GM19463 (cell line): ENCODE results near the gene RERE.

Experiments
- ATAC-seq: cut with Tn5 transposase; IDR thresholded peaks from one replicate; pipeline ENCODE4 v1.9.1; 2021; ENCODE audit warnings: mild to moderate bottlenecking, moderate library complexity; ENCODE audit not compliant: unreplicated experiment

The RERE gene

DNA sequence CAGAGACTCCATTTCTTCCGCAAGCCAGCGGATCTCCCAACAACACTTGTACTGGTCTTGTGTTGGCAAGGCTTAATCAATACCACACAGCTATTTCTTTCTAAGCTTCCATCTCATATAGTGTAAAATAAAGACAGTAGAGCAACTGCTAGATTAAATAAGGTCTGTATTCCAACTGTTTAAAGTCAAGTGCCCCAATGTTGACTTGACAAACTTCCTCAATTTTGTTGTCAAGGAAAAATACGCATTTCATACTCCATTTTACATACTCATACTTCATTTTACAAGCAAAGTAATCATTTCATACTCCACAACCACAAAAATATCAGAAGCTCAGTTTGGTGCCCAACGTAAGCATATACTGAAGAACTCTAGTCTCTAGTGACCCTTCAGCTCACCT lies 143.0 kb downstream of the RERE start:
- no peak for ATAC-seq

DNA sequence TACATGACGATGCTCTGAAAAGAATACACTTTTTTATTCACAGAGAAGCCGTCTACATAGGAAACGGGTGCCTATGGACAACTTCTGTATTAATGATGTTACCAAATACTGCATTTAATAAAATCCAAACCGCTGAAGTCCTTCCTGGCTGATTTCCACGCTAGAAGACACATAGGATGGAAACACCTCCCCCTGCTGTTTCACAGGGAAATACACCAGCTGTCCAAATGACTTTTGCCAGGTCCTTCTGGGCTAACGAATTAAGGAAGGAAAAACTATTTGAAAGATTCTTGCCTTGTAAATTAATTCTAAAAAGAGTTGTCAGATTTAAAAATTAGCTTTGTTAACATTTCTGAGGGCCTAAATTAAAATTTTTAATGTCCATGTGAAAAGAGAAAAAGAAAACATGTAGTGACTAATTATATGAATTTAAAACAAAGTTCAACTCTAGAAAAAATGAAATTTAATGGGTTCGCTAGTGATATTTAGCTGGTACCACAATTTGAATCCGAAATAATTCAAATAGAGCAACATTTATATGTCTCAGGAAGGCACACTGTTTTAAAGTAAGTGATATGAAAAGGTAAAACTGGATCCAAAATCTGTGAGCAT lies 146.0 kb downstream of the RERE start:
- ATAC-seq = no peak

DNA sequence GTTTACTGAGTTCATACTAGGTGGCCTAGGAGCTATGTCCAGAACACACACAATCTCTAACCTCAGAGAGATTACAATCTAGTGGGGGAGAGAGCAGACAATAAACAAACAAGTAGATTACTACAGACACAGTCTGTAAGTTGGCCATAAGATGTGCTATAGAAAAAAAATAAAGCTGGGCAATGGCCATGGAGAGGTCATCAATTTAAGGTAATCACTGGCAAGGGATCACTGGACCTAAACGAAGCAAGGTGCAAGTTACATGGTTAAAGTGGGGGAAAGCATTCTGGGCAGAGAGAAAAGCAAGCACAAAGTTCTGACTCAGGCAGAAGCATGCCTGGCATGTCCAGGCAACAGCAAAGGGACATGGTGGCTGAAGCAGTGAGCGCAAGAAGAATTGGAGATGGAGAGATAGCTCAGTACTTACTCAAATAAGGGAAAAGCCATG lies 147.0 kb downstream of the RERE start:
- no peak for ATAC-seq

DNA sequence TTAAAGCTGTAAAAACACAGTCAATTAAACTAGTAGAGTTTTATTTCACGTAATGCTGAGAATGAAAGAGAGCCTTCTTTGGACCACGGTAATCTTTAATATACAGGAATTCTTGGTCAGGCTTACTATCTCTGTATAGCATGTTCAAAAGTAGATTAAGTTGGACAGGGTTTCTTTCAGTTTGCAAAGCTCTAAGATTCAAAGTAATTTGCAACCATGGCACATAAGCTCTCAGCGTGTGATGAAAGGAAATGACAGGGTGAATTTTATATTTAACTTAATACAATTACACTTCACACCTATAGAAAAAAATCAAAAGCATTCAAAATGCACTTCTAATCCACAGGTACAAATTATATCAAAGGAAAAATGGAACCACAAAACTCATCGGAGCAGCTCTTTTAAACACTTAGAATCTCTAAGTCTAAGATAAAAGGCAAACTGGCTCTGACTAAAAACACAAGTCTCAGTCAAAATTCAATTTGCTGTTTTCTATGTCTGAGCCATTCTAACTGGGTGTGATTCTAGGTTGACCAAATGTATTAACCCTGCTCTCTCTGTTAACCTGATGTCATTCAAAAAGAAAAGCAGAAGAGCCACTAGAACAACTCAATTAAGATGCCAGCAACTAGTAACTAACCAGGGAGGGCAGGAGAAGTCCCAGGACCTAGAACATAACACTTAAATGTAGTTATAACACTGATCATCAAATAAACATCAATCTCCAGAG lies 147.7 kb downstream of the RERE start:
- no peak for ATAC-seq

DNA sequence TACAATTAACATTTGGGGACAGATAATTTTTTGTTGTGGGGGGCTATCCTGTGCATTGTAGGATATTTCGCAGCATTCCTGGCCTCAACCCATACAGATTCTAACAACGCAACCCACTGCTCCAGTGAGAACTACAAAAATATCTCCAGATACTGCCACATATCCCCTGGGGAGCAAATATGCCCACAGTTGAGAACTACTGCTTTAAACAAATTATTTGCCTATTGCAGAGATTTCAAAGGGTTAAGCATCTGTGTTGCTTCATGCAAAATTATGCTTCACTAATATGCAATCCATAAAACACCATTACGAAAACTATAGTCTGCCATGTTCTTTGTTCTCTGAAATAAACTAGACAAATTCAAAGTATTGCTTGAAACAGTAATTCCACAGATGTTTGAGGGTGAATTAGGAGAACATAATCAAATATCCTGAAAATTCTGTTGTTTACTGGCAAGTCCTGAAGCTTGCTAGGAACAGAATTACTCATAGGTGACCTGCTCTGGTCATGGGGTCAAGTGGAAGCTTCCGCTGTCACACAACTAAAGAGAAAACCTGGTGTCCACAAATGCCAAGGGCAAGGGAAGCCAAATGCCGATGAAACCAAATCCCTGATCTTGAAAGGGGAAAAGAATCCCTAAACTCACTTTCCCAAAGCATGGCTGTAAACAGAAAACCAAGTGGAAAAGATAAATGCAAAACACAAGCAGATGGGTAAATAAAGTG lies 149.4 kb downstream of the RERE start:
- ATAC-seq = no peak

DNA sequence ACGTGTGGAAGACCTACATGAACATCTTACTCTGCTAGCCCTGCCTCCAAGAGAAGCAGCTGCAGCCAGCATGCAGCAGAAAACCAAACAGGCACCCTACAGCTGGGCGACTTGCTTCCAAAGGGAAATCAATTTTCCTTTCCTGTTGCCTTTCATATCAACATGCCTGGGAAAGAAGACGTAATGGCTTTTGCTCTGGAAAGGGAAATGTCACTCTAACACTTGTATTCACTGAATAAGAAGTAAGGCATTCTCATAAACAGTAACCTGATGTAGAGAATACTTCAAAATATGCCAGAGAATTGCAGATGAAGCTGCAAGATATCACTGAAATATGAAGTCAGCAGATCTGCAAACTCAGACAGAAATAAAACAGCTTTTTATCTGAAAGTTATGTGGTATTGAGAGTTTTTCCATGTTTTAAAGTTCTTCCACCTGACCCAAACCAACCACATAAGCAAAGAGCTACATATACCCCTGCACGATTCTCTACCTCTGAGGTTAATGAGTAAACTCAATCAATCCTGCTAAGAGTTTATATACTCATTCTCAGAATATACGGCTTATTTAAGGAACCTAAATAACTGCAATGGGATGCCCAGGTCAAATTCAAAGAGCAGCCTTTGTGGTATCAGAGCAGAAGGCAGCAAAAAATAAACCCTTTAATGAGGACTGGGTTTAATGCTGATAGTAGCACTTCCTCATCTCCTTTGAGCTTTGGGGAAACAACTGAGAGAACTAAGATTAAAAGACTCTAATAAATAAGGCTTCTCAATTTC lies 150.9 kb downstream of the RERE start:
- no peak for ATAC-seq

DNA sequence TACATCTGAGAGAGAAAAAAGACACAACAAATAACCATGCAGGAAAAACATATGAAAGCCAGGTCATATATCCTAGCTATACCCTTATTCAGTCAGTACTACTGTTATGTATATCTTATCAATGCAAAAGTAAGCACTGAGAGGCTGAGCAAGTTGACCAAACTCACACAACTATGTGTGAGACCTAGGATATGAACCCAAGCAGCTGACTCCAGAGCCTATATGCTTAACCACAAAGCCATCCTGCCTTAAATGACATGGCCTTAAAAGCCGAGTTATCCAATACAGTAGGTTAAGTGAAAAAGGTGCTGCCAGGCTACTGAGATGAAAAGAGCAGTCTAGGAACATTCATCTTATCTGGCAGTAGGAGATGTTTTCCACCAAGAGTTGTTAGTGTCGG lies 151.6 kb downstream of the RERE start:
- ATAC-seq = no peak

DNA sequence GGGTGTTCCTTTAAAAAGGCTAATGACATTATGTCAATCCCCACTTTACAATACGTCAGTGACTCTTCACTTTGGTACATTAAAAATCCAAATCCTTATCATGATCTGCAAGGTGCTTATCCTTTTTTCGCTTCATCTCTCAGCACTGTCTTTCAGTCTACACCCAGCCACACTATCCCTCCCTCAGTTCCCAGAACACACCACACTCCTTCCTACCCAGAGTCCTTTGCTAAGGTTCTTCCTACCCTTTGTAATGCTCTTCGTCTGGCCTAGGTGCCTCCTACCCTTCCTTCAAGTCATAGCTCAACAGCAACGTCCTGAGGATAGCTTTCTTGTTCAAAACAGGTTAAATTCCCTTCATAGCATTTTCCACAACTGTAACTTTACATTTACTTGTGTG lies 152.6 kb downstream of the RERE start:
- ATAC-seq = no peak

DNA sequence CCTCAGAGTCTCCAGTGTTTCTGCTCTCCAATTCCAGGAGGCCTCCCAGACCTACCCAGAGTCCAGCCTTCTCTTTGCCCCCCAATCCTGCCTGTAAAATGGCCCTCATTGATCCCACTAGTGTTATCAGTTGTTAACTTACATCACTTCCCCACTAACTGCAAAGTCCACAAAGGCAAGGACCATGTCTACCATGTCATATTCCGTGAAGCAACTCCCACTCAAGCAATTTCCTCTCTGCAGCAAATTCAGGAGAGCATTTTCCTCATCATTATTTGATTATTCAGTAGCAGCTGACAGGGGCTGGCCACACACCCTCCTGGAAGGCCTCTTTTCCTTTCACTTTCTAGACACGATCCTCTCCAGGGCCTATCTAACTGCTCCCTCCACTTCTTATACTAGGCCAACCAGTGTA lies 153.5 kb downstream of the RERE start:
- ATAC-seq = peak; percentile 51

DNA sequence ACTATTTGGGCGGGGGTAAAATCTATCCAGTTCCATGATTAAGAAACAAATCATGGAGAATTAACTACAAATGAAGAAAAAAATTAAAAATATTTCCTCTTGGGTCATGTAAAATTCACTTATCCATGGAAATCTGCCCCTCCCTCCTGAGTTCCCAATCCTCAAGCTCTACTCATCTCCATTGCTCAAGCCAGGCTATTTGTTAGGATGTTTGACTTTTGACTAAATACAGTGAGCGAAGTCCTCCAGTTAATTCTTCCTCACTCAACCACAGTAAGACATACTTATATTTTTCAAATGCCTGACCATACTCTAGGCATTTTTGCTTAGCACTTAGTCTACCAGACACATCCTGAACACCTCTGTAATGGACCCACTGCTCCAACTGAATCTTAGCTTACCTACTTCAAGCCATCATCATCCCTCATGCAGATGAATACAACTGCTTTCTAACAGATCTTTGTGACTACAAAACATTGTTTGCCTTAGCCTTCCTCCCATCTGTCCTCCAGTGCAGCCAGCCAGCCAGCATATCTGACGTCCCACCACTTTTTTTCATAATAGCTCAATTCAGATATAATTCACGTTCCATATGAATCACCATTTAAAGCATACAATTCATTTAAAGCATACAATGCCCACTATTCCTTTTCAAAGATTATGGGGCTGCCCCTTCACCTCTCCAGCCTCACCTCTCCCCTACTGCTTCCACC lies 154.2 kb downstream of the RERE start:
- no peak for ATAC-seq

DNA sequence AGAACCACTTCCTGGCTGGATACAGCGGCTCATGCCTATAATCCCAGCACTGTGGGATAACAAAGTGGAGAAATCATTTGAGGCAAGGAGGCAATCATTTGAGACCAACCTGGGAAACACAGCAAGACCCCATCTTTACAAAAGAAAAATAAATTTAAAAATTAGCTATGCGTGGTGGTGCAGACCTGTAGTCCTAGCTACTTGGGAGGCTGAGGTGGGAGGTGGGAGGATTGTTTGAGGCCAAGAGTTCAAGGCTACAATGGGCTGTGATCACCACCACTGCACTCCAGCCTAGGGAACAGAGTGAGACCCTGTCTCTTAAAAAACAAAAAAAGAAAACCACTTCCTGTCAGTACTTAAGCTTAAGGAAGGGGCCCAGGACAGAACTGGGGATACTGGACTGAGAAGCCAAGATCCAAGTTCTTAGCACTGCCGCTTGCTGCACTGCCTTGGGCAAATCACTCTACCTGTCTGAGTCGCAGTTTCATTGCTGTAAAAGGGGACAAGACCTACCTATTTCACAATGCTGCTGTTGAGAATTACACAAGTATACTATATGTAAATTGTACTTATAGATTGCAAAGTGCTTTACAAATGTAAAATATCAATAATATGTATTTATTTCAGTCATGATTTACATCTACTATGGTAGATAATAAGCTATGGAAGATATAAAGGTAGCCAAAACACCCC lies 154.9 kb downstream of the RERE start:
- no peak for ATAC-seq

DNA sequence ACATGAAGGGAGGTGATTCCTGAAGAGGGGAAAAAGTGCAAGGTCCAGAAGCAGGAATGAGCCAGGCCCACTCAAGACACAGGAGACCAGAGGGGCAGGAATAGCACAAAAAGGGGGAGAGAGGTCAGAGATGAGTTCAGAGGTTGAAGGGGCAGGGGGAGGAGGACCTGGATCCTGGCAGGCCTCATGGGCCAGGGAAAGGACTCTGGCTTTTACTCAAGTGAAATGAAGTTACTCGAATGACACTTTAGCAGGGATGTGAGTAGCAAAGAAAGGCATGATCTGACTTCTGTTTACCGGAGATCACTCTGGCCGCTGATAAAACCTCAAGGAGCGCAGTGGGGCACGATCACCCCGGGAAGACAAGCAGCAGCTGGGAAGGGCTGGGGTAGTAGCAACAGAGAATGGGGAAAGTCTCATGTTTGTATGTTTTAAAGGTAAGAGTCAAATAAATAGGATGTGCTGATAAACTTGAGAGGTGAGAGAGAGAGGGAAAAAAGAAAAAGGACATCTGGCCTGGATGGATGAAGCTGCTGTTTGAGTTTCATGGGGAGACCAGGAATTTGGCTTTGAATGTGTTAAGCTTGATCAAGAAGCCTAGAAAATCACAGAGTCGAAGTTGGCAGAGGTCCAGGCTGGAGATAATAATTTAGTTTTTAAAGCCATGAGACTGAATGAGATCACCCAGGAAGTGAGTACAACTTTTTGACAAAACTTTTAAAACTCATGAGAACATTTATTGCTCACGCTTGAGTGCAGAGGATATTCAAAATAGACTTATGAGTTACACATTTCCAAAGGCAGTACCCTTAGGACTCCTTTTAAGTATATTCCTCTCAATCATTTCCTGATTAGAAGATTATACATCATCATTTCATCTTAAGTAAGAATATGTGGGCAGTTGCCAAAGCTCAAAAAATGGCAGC lies 156.0 kb downstream of the RERE start:
- ATAC-seq = no peak

DNA sequence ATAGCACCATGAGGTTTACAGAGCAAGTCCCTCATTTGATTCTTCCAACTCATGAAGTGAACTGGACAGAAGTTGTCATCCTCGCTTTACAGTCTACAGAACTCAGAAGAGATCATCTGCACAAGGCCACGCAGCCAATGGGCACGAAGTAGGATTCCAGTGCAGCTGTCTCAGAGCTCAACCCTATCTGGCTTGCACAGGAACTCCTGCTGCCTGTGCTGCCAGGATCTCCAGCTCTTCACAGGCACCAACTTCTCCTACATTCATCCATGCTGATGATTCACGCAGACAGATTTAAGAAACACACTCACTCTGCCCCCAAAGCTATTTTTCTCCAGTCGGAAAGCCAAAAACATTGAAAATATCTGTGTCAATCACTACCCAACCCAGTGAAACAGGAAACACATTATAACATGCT lies 157.0 kb downstream of the RERE start:
- no peak for ATAC-seq

DNA sequence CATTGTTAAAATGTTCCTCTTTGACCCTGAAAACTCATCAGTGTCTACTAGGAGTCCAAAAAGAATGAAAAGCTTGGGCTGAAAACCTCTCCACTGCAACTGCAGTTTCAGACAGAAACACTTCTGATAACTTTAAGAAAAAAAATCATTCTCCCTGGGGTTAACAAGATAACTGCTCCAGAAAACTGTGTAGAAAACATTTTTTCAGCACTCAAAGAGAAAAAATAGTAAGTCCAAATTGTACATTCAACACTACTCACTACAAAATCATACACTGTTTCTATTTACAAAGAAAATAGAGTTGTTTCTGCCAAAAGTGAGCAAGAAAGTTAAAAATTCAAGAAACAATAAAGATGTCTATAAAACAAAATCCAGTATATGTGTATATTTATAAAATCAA lies 157.8 kb downstream of the RERE start:
- no peak for ATAC-seq

DNA sequence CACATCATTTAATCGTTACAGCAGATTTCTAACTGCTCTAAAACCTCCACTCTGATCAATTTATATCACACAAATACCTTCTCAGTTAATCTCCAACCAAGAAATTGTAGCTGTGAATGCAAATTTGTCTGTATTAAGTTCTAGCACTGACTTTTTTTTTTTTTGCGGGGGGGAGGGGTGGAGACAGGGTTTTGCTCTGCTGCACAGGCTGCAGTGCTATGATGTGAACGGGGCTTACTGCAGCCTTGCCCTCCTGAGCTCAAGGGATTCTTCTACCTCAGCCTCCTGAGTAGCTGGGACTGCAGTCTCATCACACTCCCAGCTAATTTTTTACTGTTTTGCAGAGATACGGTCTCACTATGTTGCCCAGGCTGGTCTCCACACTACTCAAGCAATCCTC lies 163.6 kb downstream of the RERE start:
- no peak for ATAC-seq

DNA sequence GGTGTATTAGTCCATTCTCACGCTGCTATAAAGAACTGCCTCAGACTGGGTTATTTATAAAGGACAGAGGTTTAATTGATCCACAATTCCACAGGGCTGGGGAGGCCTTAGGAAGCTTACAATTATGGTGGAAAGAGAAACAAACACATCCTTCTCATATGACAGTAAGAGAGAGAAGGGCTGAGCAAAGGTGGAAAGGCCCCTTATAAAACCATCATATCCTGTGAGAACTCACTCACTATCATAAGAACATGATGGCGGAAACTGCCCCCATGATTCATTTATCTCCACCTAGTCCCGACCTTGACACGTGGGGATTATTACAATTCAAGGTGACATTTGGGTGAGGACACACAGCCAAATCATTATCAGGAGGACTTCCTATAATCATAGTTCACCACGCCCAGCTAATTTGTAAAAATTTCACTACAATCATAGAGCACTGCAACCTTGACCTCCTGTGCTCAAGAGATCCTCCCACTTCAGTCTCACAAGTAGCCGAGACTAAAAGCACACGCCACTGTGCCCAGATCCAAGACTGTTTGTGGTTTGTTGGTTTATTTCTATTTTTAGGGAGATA lies 164.9 kb downstream of the RERE start:
- ATAC-seq = no peak

DNA sequence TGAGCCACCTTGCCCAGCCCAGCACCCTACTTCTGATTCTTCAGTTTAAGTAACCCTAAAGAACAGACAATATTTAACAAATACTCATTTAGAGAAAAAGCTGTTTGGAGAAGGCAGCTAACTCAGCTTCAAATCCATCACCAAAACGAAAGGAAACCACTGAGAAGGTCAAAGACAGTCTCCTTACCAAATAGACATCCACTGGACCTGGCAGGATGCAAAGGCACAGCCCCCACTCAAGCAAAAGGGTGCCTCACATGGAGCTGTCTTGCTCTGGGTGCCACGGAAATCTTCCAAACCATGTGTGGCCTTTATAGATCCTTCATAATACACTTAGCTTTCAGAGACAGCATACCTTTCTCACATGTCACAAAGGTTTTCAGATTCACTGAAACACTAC lies 165.5 kb downstream of the RERE start:
- ATAC-seq = no peak

DNA sequence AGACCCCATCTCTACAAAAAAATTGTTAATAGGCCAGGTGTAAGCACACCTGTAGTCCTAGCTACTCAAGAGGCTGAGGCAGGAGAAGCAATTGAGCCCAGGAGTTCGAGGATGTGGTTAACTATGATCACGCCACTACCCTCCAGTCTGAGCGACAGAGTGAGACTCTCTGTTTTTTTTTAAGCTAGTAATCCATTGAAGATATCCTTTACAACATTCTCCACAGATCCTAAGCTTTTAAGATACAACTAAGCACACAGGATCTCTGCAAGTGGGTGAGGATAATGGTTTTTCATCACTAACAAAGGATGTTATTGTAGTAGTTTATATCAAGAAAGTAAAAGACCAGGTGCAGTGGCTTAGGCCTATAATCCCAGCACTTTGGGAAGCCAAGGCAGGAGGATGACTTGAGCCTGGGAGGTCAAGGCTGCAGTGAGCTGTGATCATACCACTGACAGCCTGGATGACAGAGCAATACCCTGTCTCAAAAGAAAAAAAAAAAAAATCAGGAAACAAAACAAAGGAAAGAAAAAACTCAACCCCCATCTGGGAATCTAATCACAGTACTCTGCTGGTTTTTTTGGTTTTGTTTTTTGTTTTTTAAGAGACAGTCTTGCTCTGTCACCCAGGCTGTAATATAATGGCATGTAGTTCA lies 166.1 kb downstream of the RERE start:
- ATAC-seq = no peak
